NCI-H1417 (cell line): ENCODE measurements around the gene AHCYL2.
"Not testable (repeated sequence)": the region's sequence is repeated elsewhere in the genome, so short reads cannot be mapped to it uniquely, and the experiment has no call there.

ENCODE experiments used
- DNase-seq, 3 experiments: peaks; one replicate each; lab custom pipeline; 2025; lab: John Stamatoyannopoulos, UW

The AHCYL2 gene

DNA sequence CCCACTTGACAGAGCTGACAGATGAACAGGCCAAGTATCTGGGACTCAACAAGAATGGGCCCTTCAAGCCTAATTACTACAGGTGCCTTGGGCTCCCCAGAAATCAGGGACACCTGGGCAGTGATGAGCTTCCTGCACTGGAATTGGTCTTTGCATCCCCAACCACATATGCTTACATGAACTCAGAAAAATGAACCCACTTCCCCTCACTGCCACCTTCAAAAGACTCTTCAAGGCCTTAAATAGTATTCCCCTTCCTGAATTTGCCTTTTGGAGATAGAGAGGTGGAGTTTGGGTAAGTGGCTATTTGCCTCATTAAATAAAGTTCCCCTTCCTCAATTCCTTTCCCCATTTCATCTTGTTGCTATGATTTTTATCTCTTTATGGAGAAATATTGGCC, 201.7 kb downstream of the AHCYL2 start:
- no peak for DNase-seq

DNA sequence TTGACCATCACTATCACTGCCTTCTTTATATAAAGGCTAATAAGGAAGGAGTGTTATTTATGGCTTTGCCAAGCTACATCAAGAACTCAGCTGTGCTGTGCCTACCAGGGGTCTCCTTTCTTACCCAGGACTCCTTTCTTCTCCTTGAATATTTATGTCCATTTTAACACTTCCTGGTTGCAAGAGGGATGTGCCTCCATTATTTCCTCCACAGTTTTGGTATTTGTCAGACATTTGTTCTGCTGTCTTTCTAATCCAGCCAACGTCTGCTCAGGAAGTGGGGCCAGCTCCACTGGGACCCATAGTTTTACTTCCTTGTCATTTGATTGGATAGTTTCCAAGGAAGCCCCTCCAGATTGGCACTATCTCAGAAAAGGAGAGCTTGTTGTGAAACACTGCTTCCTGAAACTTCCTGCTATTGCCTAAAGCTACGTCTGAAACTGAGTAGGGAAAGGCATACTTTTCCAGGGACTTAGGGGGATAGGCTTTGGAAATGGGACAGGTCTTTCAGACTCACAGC, 202.8 kb downstream of the AHCYL2 start:
- DNase-seq: no peak

DNA sequence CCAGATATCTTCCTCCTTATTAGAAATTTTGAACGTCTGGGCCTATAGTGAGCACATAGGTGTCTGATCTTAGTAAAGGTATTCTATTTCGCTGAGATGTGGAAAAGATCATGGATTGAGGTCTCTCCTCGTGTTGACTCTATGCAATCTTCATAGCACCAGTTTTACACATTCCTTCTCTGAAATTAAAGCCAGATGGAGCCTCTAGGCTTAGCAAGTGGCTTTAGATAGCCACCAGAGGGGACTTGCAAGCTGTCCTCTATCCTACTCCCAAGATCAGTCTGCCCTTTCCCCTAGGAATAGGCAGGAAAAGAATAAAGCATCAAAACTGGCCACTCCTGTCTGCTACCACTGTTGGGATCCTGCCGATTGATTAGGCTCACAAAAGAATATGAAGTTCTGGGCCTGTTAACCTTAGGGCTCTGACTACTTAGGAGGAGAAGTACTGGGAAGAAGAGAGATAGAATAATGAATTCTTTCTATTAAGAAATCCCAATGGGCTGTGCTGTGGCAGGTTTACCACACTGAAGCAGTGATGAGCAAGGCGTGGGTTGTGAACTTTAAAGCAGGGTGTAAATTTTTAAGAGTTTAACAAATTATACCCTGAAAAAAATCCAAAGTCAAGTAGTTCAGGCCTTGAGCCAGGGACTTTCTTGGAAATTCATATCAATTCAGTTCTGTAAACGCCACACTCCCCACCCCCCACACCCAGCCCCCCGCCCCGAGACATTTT, 207.2 kb downstream of the AHCYL2 start:
- no peak for DNase-seq

DNA sequence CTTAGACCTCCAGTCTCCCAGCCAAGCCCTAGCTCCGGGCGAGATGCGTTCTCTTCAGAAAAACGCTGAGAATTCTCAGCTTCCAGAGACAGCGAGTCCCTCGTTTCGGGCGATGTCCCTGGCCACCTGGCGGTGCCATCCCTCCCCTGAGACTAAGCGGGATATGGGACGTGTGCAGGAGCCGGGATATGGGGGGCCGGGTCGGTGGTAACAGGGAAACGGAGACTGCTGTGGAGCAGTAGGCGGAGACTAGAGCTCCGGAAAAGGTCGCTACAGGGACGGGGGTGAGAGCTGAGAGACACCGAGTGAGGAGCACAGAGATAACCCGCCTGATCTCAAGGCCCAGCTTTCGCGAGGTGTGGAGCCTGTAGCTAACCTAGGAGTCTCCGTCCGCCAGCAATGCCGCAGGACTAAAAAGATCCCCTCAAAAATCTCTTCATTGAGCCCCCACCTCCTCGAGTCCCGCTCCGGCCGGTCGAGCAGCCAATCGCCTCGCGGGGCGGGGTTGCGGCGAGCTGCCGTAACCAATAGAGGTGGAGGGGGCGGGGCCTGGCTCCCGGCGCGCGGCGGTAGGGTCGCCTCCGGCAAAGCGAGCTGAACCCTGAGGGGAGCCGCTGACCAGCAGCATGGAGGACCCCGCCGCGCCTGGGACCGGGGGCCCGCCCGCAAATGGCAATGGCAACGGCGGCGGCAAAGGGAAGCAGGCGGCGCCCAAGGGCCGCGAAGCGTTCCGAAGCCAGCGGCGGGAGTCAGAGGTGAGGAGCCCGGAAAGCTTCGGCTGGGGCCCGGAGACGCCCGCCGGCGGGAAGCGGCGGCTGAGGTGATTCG, 209.2 kb downstream of the AHCYL2 start, which contains the start of gene STRIP2:
TSS of gene STRIP2 (plus strand) at position 586 of the 828 bp plus-strand sequence. CDS start at position 627, 41 bp downstream.
- peak; percentile 94 to 97 (median 96) for DNase-seq

DNA sequence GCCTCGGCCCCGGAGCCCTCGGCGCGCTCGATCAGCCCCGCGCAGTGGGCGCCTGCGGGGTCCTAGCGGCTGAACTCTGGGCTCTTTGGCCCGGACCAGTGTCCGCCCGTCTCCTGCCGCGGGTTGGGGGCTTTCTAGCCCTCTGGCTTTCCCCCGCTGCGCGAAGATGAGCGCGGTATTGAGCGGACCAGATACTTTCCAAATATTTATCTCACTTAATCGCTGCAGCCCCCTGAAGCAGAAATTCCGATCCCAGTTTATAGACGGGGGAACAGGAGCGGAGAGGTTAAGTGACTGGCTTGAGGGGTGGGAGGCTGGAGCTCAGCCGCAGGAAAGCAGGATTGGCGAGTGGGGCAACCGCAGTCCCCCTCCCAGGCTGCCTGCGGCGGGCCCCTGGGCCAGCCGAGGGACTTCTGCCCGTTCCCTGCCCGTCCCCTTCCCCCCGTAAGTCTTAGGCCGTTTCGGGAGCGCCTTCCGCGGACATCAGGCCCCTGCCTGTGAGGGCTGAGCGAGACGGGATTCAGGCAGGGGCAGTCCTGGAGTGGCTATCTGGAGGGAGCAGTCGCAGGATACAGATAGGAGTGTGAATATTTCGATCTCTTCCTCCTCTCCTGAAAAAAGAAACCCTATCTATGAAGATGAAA, 210.0 kb downstream of the AHCYL2 start:
- DNase-seq: peak in 2 of 3 experiments; percentile 76 to 83

DNA sequence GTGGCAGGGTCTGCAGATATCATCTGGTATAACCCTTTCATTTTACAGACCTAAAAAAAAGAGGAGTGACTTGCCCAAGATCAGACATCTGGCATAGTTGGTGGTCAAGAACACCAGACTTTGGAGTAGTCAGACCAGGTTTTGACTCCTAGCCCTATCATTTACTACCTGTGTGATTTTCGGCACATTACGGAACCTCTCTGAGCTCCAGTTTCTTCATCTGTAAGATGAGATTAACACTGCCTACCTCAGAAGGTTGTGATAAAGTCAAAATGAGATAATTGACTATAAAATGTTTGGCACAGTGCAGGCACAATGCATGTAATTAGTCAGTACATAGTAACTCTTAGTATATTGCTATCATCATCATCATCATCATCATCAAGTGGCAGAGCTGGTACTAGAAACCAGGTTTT, 210.6 kb downstream of the AHCYL2 start:
- DNase-seq: no peak

DNA sequence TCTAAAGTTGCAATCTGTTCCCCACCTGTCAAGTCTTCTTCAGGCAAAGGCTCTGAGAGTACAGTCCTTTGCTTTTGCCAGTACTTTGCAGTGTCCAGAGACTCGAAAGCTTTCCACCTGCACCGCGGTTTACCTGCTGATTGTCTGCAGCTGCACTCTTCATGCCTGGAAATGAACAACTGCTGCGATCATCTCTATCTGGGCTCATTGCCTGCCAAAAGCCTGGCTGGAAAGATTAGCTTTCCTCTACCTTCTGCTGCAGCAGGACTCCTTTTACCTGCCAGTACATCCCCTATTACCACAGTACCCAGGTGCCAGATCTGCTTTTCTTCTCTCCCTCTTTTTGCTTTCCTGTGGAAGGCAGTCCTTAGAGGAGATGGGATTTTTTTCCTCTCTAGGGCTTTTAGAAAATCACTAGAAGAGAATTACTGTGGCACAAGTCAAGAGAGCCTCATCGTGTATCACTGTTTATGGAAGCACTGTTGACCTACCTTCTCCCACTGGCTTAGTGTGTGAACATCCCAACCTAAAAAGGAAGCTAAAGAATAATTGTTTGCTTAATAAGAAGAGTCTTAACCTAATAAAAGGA, 211.6 kb downstream of the AHCYL2 start:
- peak in 2 of 3 experiments; percentile 21 to 26 for DNase-seq

DNA sequence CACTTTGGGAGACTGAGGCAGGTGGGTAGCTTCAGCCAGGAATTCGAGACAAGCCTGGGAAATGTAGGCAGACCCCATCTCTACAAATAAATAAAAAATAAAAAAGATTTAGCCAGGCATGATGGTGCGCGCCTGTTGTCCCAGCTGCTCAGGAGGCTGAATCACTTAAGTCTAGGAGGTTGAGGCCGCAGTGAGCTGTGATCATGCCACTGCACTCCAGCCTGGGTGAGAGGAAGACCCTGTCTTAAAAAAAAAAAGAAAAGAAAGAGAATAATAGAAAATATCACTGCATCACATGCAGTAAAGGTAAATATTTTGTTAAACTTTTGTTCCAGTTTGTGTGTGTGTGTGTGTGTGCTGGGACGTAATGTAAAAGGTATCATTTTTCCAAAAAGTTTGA, 212.4 kb downstream of the AHCYL2 start:
- DNase-seq: no peak

DNA sequence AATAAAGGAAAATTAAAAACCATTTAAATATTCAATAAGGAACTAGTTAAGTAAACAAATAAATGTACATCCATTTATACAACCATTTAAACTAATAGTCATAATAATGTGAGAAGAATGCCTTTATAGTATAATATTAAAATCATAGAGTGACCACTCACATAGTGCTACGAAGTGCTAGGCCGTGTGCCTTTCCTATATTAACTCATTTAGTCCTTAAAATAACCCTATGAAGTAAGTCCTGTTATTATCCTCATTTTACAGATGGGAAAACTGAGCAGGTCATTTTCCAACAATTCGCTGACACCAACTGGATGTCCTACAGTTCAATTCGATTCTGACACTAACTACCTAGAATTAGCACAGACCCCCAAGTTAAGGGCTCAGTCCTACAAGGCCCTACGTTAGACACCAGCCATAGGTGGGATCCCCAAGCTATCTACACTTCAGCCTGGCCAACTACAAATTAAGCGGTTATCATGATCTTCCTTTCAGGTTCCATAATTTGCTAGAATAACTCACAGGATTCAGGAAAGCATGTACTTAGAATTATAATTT, 213.5 kb downstream of the AHCYL2 start:
- DNase-seq: no peak

DNA sequence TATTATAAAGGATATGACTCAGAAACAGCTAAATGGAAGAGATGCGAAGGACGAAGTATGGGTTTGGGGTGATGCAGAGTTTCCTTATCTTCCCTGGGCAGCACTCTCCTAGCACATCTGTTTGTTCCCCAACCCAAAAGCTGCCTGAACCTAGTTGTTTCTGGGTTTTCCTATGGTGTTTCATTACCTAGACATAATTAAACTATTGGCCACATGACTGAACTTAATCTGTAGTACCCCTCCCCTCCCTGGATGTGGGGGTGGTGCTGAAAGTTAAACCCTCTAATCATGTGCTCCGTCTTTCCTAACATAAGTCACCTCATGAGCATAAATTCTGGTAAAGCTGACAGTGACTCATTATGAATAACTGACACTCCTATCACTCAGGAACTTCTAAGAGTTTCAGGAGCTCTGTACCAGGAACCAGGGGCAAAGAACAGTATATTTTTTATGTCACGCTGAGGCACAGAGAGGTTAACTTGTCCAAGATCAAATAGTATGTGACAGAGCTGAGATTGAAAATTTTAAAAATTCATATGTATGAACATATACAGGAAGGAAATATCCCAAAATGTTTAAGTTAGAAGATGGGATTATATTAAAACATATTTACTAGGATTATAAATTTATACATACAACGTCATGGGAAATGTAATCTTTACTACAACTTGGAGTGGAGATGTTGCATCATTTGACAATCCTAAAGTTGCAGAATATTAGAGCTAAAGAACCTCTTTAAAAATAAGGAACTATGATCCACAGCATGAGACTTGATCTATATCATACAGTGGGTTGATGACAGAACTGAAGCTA, 214.2 kb downstream of the AHCYL2 start:
- no peak for DNase-seq

DNA sequence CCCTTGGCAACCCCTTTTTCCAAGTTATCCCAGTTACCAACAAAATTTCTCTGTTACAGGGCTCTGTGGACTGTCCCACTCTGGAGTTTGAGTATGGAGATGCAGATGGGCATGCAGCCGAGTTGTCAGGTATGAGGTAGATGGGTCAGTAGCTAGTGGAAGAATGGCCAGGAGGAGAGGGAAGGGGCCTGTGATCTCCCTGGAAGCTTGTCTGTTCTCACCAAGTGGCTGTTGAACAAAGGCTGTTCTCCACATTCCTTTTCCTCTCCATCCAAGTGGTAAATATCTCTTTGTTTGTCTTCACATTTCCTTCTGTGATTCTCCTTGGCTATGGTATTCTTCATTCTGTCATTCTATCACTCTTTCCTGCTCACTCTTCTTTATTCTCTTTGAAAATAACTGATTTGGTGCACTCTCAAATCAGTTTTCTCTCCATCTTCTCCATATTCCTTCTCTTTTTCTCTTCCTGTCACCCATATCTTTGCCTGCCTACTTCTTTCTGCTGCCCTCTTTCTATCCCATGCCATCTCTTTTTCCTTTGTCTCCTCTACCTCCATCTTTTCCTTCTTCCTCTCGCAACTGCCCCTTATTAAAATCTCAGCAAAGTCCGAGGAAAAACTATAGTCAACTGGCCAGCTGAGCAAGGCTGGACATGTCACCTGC, 215.3 kb downstream of the AHCYL2 start:
- DNase-seq: no peak

DNA sequence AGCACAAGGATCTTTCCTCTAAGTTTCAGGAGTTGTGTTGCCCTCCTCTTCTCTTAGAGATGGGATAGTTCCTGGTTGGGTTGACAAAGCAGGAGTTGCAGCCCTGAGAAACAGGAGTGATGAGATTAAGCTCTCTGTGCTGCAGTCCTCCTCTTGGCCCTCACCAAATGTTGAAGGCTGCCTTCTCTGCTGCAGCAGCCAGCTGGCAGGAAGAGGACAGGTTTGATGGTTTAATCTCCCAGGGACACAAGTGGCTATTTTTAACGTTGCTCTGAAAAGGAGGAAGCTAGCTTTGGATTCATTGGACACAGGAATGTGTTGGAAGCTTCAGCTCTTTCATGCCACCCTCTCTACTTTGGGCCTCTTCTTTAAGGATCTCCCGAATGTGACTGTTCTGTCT, 218.8 kb downstream of the AHCYL2 start:
- no peak for DNase-seq

DNA sequence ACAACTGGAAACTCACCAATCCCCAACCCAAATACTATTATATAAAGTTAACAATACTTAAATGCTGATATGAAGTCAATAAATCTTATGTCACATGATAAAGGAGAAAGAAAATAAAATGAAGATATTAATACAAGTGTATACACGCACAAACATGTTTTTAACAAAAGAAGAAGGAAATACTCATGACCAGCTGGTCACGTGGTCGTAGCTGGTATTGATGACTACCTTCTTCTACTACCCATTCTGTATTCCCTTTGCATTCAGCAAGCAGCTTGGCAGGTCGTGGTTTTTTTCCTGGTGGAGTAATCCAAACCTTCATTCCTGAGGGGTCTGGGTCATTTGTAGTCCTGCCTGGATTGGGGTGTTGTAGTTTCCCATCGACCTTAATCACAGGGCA, 219.9 kb downstream of the AHCYL2 start:
- DNase-seq: not testable (repeated sequence)

DNA sequence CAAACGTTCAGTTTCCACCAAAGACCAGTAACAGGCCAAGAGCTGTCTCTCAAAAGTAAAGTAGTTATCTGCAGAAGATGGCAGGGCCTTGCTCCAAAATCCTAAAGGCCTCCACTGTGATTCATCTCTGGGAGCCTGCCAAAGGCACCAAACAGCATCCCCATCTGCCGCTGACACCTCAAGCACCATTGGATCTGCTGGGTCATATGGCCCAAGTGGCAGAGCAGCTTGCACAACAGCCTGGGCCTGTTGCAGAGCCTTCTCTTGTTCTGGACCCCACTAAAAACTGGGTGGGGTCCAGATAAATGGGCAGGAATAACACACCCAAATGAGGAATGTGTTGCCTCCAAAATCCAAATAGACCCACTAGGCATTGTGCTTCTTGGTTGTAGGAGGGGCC, 222.1 kb downstream of the AHCYL2 start:
- not testable (repeated sequence) for DNase-seq

DNA sequence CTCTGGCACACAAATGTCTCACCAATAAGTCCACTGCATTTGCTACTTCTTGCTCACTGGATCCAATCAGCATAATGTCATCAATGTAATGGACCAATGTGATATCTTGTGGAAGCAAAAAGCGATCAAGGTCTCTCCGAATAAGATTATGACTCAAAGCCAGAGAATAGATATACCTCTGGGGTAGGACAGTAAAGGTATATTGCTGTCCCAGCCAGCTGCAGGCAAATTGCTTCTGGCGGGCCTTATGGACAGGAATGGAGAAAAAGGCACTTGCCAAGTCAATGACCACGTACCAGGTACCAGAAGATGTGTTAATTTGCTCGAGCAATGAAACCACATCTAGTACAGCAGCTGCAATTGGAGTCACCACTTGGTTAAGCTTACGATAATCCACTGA, 222.6 kb downstream of the AHCYL2 start:
- not testable (repeated sequence) for DNase-seq

DNA sequence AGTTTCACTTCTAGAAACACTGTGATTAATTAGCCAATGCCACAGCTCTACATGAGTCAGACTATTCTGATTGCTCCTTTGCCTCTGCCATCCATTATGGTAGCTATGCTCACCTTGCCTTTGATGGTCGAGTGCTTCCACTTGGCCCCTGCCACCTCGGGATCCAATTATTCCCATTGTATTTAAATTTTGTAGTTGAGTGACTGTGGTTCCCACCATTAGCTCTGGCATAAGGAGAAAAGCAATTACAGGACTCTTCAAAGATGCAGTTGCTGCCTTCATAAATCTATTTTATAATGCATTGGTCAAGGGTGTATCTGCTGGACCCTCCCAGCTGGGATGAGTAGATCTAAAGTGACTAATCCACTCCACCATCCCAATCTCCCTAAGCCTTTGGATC, 223.8 kb downstream of the AHCYL2 start:
- DNase-seq: not testable (repeated sequence)

DNA sequence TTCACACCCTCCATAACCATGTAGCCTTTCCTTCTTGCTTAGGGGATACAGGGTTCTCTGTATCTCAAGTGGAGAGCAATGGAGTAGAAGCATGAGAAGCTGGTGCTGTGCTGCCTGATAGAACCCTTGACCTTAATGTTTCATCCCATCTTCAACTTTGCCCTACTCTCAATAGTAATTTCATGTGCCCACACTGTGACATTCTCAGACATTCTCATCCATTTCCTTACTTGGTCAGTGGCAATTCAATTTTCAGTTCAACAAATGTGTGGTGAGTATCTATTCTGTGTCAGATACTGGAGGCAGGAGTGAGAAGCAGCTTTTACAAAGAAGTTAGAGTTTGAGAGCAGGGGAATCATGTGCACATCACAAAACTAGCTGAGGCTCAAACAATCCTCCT, 225.5 kb downstream of the AHCYL2 start:
- DNase-seq: no peak

DNA sequence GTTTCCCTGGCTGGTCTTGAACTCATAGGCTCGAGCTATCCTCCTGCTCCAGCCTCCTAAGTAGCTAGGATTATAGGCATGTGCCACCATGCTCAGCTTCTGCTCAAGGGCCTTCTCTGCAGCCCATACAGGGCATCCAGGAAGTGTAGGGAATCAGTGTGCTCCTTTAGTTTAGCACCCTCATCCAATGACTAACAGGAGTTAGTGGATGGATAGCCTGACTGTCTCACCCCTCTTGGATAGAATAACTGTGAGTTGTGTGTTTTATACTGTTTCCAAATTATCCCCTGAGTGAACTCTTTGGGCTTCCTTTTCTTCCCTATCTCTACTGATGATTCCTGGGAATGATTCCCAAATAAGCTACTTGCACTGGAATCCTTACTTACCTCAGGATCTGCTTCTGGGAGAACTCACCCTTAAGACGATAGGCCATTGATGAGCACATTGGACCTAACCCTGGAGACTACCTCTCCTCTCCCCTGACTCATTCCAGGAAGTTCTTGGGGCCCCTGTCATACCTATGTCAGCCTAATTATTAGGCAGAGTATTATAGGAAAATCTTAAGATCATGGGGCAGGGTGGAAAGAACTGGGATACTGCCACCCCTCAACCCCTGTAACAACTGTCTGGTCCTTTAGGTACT, 227.9 kb downstream of the AHCYL2 start:
- no peak for DNase-seq

DNA sequence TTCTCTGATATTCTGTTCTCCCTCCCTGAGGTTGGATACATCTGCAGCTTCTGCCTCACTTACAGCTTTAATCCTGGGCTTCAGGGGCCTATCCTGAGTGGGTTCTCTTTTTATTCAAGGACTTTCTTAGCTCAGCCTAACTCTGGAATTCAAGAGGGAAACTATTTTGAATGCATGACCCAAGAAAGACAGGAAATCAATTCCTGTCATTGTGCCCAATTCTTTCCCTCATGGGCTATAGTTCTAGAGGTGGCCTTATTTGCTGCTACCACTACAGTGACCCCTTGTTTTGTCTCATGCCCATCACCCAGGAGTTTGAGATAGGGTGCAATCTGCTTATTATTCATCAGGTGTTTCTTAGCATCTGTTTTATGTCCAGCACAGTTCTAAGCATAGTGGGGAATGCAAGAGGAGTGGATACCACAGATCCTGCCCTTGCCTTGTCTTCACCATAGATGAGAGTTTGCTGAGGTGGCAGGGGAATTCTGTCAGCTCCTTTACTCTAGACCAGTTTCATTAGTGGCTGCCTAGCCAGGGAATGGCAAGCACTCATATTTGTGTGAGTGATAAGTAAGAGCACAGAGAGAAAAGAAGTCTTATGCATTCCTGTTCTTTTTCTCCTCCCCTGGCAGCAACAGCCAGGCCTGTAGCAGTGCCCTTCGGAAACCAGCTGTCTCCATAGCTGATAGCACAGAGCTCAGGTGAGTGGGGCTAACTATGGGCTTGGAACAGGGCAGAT, 228.8 kb downstream of the AHCYL2 start:
- DNase-seq: no peak
